Muscle of back (tissue), 11 donors: Measurements from ENCODE around the gene VASN. TPM values are rescaled to one million over a fixed set of nuclear protein-coding genes. Genes with fewer than 3 reads are reported as not detected.

Source experiments
- DNase-seq, 3 donors: peaks; one replicate each; pipeline versions ENCODE4 v3.0.0 to v3.0.0-alpha.2; 2013
- polyA plus RNA-seq, 10 donors: library from polyadenylated mRNA; unstranded; fragments of 120-200 nt; gene quantifications; one replicate each; pipeline ENCODE4 v1.2.1, GENCODE V29; 2013; ENCODE audit not compliant: insufficient read length in 10 of 10

Gene VASN
- polyA plus RNA-seq, 10 donors: 9.5 to 26.6 (median 14.3) TPM

DNA sequence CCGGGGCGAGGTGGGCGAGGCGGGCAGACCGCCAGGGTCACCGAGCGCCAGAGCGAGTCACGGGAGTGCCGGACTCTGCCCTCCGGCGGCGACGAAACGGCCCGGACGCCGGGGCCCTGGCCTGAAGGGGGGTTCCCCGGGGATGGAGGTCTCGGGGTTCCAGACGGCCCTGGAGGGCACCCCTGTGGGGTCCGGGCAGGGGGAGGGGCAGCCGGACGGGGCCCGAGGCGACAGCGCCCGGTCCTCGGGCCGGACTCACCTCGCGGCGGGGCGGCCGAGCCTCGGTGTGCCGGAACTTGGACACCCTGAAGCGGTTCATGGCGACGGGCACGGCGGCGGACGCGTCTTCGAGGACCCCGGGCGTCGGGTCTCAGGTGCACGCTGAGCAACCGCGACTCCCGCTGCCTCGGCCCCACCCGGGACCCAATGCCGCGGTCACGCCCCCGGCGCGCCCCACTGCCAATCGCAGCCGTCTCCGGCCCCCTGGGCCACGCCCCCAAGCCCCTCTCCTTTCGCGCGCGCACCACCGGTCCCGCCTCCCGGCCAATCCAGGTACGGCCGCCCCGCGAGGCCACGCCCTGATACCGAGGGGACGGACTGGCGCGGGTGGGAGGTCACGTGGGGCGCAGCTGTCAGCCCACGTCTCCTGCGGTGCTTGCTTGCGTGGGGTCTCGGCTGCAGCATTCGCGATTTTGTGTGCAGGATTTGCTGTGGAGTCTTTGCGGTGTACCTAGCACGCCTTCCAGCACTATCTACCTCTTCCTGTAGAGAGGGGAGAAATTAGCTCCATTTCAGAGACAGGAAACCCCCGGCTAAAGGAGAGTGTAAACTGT is 44.8 kb downstream of the VASN start, which contains the start of gene CORO7:
TSS of gene CORO7 (minus strand) at position 397 of the 833 bp plus-strand sequence. CDS start at position 319, 78 bp downstream.
- DNase-seq: peak; percentile 87 to 97 (median 93)

DNA sequence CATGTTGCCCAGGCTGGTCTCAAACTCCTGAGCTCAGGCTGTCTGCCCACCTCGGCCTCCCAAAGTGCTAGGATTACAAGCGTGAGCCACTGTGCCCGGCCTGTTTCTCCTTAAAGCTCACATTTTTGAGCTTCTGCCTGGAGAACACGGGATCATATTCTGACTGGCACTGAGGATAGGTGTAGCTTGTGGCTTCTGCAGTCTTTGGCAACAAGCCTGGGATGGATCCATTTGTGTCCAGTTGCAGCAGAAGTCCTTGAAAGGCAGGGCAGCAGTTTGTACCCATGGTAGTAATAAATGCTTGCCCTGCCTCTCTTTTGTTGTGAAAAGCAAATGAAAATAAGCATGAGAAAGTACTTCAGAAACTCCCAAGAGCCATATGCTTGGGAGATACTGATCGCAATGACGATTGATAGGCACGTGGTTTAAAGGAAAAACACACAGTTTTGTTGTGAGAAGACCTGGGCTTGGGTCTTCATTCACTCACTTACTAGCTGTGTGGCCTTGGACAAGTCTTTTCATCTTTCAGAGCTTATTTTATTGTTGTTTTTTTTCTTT is 47.8 kb downstream of the VASN start:
- DNase-seq: no peak

DNA sequence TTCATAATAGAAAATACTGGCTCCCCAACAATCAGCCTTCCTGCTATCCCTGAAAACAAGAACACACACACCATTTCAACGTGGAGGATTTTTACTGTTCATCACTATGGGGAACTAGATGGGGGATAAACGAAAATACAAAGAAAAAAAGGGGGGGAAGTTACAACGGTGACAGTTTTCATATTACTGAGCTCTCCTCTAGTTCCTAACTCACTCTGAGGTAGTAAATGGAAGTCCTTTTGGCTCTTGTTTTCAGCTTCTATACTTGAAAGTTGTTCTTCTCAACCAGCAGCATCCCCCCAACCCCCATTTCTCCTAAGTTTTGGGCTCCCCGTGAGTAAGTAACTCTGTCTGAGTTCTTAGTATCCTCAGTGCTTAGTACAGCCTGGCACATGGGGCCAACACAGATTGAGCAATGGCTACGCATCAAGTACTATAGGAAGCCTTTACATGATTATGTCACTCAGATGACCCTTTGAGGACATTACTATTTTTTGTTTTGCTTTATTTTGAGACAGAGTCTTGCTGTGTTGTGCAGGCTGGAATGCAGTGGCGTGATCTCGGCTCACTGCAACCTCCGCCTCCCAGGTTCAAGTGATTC is 49.0 kb downstream of the VASN start:
- DNase-seq: no peak

DNA sequence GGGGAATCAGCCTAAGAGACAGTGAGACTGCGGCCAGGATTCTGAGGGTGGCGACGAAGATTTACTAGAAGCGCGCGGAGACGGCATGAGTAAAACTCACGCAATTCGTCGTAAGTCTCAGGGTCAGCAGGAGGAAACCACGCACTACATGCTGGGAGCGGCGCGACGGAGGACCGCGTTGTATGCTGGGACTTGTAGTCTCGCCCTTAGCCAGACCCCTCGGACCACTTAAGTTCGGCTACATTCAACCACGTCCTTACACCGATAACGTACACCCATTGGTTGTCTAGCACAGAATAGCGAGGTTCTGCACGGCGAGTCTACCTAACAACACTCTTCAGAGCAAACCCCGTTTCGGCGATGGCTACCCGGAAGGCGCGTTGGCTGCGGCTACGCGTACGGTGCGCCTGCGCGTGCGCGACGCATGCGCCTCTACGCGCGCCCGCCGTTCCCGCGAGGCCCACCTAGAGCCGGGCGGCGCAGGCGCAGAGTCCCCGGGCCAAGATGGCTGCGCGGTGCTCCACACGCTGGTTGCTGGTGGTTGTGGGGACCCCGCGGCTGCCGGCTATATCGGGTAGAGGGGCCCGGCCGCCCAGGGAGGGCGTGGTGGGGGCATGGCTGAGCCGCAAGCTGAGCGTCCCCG is 53.9 kb downstream of the VASN start, which contains the start of gene DNAJA3:
TSS of gene DNAJA3 (plus strand) at position 491 of the 643 bp plus-strand sequence. CDS start at position 505, 14 bp downstream.
- peak; percentile 94 to 99 (median 96) for DNase-seq

DNA sequence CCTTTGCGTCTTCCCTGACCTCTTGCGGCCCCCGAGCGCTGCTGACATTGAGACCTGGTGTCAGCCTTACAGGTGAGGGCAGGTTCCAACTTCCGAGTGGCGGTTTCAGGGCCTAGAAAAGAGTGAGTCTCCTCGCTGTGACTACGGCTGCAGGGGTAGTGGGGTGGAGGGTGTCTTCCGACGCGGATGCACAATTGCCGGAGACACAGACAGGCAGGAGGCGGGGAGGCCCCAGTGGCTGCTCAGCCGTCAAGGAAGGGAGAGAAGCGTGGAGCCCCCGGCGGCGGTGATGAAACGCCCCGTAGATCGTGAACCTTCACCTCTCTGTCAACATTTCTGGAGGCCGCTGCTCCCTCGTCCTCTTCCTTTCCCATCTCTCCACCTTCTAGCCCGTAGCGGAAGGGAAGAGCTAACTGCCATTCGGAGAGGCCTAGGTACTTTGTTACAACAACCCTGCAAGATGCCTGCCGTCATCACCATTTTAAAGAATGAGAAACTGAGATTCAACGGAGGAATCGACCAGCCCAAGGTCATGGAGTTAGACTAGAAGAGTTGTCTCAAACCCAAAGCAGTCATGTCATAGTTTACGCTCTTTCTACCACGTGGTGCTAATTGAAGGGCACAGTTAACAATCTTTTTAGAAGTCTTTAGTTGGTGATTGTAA is 54.5 kb downstream of the VASN start:
- DNase-seq: no peak

DNA sequence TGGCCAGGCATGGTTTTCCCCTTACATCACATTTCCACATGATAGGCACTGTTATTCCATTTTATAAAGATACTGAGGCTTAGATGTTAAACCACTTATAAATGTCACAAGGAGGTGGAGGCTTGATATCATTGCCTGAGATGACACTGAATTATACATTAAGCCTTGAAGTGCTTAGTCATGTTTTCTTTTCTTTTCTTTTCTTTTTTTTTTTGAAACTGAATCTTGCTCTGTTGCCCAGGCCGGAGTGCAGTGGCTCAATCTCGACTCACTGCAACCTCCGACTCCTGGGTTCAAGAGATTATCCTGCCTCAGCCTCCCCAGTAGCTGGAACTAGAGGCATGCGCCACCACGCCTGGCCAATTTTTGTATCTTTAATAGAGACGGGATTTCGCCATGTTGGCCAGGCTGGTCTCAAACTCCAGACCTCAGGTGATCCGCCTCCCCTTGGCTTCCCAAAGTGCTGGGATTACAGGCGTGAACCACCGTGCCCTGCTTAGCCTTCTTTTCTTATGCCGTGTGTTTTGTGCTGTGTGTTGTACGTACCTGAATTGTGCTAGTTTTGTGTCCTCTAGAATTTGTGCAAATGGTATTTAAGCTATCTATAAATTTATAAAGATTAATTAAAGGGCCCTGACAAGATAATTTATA is 55.2 kb downstream of the VASN start:
- DNase-seq: no peak

DNA sequence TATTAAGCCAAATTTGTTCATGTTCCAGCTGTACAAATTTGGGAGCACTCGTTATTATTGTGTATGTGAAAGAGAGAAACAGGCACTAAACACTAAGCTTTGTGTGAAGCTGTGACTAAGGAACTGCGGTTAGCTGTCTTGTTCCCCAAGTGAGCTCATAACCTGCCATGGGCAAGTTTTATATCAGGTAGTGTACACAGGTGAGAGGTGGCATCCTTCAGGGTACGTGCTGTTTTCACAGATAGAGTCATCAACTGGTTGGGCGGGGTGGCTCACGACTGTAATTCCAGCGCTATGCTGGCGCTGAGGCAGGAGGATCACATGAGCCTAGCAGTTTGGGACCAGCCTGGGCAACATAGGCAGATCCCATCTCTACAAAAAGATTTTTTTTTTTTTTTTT is 56.9 kb downstream of the VASN start:
- no peak for DNase-seq

DNA sequence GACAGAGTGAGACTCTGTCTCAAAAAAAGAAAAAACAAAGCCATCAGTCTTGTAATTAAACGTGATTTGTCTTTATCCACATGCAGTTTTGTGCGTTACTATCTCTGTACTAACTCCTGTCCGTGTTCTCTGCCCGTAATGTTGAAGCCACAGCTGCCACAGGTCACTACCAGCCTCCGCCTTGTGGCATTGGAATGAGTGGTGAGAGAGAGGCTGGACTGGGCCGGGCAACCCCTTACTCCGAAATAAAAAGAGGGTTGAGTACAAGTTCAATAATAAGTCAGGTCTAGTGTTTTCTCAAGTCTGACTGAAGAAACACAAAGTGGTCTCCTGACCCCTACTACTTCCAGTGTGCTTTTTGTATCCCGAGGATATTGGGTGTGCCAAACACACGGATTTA is 59.4 kb downstream of the VASN start:
- DNase-seq: no peak

Other genes with a start within 250 kb of the VASN start
- gene SRL, start 129.8 kb upstream of the VASN start, polyA plus RNA-seq: 100 to 1,000 TPM; 325 to 712 (median 510) TPM
- gene TFAP4, start 98.8 kb upstream of the VASN start, polyA plus RNA-seq: 10 to 100 TPM in 6 of 10 donors, 1 to 10 TPM in 4; 6.5 to 18.9 (median 10.4) TPM
- 10 to 100 TPM; 14.8 to 30.7 (median 22.6) TPM for gene GLIS2, start 55.8 kb upstream of the VASN start, polyA plus RNA-seq
- gene PAM16, start 20.5 kb upstream of the VASN start, polyA plus RNA-seq: 10 to 100 TPM; 20.4 to 31.1 (median 22.2) TPM
- gene CORO7, start 44.7 kb downstream of the VASN start, polyA plus RNA-seq: 10 to 100 TPM; 16.0 to 30.4 (median 22.4) TPM
- gene DNAJA3, start 54.0 kb downstream of the VASN start, polyA plus RNA-seq: 10 to 100 TPM; 24.2 to 32.7 (median 28.2) TPM
- 10 to 100 TPM in 9 of 10 donors, 1 to 10 TPM in 1; 9.8 to 25.0 (median 14.1) TPM for gene NMRAL1, start 102.8 kb downstream of the VASN start, polyA plus RNA-seq
- 10 to 100 TPM; 32.6 to 51.2 (median 38.7) TPM for gene HMOX2, start 104.5 kb downstream of the VASN start, polyA plus RNA-seq
- 10 to 100 TPM; 27.5 to 44.6 (median 37.6) TPM for gene CDIP1, start 166.9 kb downstream of the VASN start, polyA plus RNA-seq
- gene C16orf96, start 184.5 kb downstream of the VASN start, polyA plus RNA-seq: under 1 TPM; 0.14 to 0.76 (median 0.56) TPM
- 10 to 100 TPM; 12.5 to 22.3 (median 16.2) TPM for gene UBALD1, start 243.0 kb downstream of the VASN start, polyA plus RNA-seq